ENCODE measurements around the gene TADA1.
A peak's percentile ranks its signal among the peaks of the same experiment; 100 is the strongest.

TADA1 gene

GRCh38 chr1:166875734-166876539 is at the start of gene TADA1:
Gene TADA1, minus strand, starts transcription at chr1:166876264. Its CDS starts 31 bp downstream, at chr1:166876233.
- peak within 1 kb of the TSS; percentile 72 for H3K4me3 ChIP-seq (ENCODE audit: low read length)
- DNase-seq (ENCODE audit: low read depth): peak; percentile 92
- TF ChIP-seq CTCF (conservative IDR thresholded peaks at IDR 0.05; ENCODE audit: low read depth, low read length): no peak

GRCh38 chr1:166924823-166925541 is 48.9 kb upstream of the TADA1 start:
- H3K4me3 ChIP-seq (ENCODE audit: low read length): no peak overlapping the region
- DNase-seq (ENCODE audit: low read depth): no peak
- TF ChIP-seq CTCF (conservative IDR thresholded peaks at IDR 0.05; ENCODE audit: low read depth, low read length): no peak

GRCh38 chr1:166920561-166921475 is 44.8 kb upstream of the TADA1 start:
- peak overlapping the region; percentile 35 for H3K4me3 ChIP-seq (ENCODE audit: low read length)
- no peak for TF ChIP-seq CTCF (conservative IDR thresholded peaks at IDR 0.05; ENCODE audit: low read depth, low read length)
- DNase-seq (ENCODE audit: low read depth): no peak

- DNase-seq (ENCODE audit: low read depth): no peak
- no peak overlapping the region for H3K4me3 ChIP-seq (ENCODE audit: low read length)
- no peak for TF ChIP-seq CTCF (conservative IDR thresholded peaks at IDR 0.05; ENCODE audit: low read depth, low read length)
Observed at GRCh38 chr1:166918956-166919316, 42.9 kb upstream of the TADA1 start.

- TF ChIP-seq CTCF (conservative IDR thresholded peaks at IDR 0.05; ENCODE audit: low read depth, low read length): no peak
- no peak overlapping the region for H3K4me3 ChIP-seq (ENCODE audit: low read length)
- no peak for DNase-seq (ENCODE audit: low read depth)
Observed at GRCh38 chr1:166918088-166918955, 42.3 kb upstream of the TADA1 start.

GRCh38 chr1:166915941-166916340 is 39.9 kb upstream of the TADA1 start:
- no peak for TF ChIP-seq CTCF (conservative IDR thresholded peaks at IDR 0.05; ENCODE audit: low read depth, low read length)
- no peak overlapping the region for H3K4me3 ChIP-seq (ENCODE audit: low read length)
- no peak for DNase-seq (ENCODE audit: low read depth)

Measured in retinal pigment epithelial cell (primary cell).